A549 treated with CORT108297 at 1 μM for 4 hours (cell line): ENCODE data around the gene AGBL3. TPM values are rescaled to one million over a fixed set of nuclear protein-coding genes. Genes with fewer than 3 reads are reported as not detected.

Experiments
- total RNA-seq: library from RNA; stranded (reverse); fragments of 200-300 nt; extraction: Qiagen RNA extraction; gene quantifications from 5 replicates; pipeline ENCODE4 v1.2.3, GENCODE V29; 2022

The AGBL3 gene
- 0.93 to 1.1 TPM (median 1.0 TPM) in 5 replicates for total RNA-seq

GRCh38 chr7:134986363-134987251, at the start of gene AGBL3:
Gene AGBL3, plus strand, starts transcription at chr7:134986508. Its CDS starts 1,426 bp downstream, at chr7:134987934.

GRCh38 chr7:135147899-135148721, 161.8 kb downstream of the AGBL3 start, which contains the start of gene TMEM140:
Gene TMEM140, plus strand, starts transcription at chr7:135148072. Its CDS starts 16,370 bp downstream, at chr7:135164442.

GRCh38 chr7:135170274-135170997, 184.1 kb downstream of the AGBL3 start, which contains the start of gene CYREN:
Gene CYREN, minus strand, starts transcription at chr7:135170707. Its CDS starts 1,785 bp downstream, at chr7:135168922.

Other genes with a start within 250 kb of the AGBL3 start
- 49.0 to 91.3 TPM (median 70.7 TPM) in 5 replicates for gene CALD1, start 206.9 kb upstream of the AGBL3 start, total RNA-seq
- 0.98 to 1.8 TPM (median 1.1 TPM) in 5 replicates for gene TMEM140, start 161.6 kb downstream of the AGBL3 start, total RNA-seq
- 63.3 to 80.8 TPM (median 73.5 TPM) in 5 replicates for gene CYREN, start 184.2 kb downstream of the AGBL3 start, total RNA-seq
- 6.3 to 7.6 TPM (median 7.0 TPM) in 5 replicates for gene WDR91, start 225.0 kb downstream of the AGBL3 start, total RNA-seq
- gene STRA8, start 247.3 kb downstream of the AGBL3 start, total RNA-seq: not detected in 5 replicates